Lung (tissue), 12 donors: Measurements from ENCODE around the gene AUTS2. TPM values are rescaled to one million over a fixed set of nuclear protein-coding genes. Genes with fewer than 3 reads are reported as not detected.

ENCODE experiments used
- ATAC-seq: fragments of 200-7000 bp; cut with Tn5 transposase; one replicate; pipeline ENCODE4 v1.9.1; 2020; ENCODE audit warnings: moderate number of reproducible peaks; ENCODE audit not compliant: insufficient read depth, low FRiP score
- DNase-seq, 3 donors: peaks; one replicate each; pipeline ENCODE4 v3.0.0-alpha.2; 2013 to 2017
- H3K27ac ChIP-seq, 2 donors: one replicate each; pipeline ENCODE4 v1.5.1; 2013; ENCODE audit warnings: mild to moderate bottlenecking in 2 of 2, moderate library complexity in 2 of 2, control low read depth in 1 of 2, inconsistent platforms in 1 of 2, low read depth in 1 of 2, low read length in 1 of 2
- H3K27me3 ChIP-seq, 3 donors: one replicate each; pipeline ENCODE4 v1.5.1; 2013; ENCODE audit warnings: low read length in 2 of 3; ENCODE audit not compliant: control insufficient read depth in 3 of 3, insufficient read depth in 3 of 3
- H3K36me3 ChIP-seq, 4 donors: one replicate each; pipeline ENCODE4 v1.5.1; 2013; ENCODE audit warnings: low read length in 4 of 4, mild to moderate bottlenecking in 1 of 4, moderate library complexity in 1 of 4; ENCODE audit not compliant: control insufficient read depth in 4 of 4, insufficient read depth in 4 of 4
- H3K4me1 ChIP-seq, 5 donors: one replicate each; pipeline ENCODE4 v1.5.1; 2013; ENCODE audit warnings: low read length in 5 of 5, mild to moderate bottlenecking in 2 of 5, moderate library complexity in 1 of 5; ENCODE audit not compliant: control insufficient read depth in 5 of 5, insufficient read depth in 5 of 5
- H3K4me3 ChIP-seq: one replicate; pipeline ENCODE4 v1.5.1; 2013; ENCODE audit warnings: mild to moderate bottlenecking, control low read depth, moderate library complexity
- H3K9ac ChIP-seq, 2 donors: one replicate each; pipeline ENCODE4 v1.5.1; 2013; ENCODE audit warnings: low read length in 2 of 2, control low read depth in 1 of 2; ENCODE audit not compliant: insufficient read depth in 1 of 2
- H3K9me3 ChIP-seq, 4 donors: one replicate each; pipeline ENCODE4 v1.5.1; 2013; ENCODE audit warnings: low read length in 3 of 4, mild to moderate bottlenecking in 1 of 4, moderate library complexity in 1 of 4; ENCODE audit not compliant: control insufficient read depth in 4 of 4, insufficient read depth in 3 of 4
- WGBS, 2 donors: extraction: QIAGEN DNeasy Blood & Tissue Kit; methylation state at CpG; one replicate each; pipeline ENCODE4 v1.1.7; 2013; 5-methylcytosine and 5-hydroxymethylcytosine counted together
- polyA plus RNA-seq, 2 donors: library from polyadenylated mRNA; stranded (reverse); fragments of 200-250 nt; gene quantifications; one replicate each; pipeline ENCODE4 v1.2.1, GENCODE V29; 2013
- total RNA-seq, 2 donors: library from RNA; depleted of rRNA in 1 of 2; stranded (reverse); fragments of >200 nt in 1 of 2; gene quantifications; one replicate each; pipeline ENCODE4 v1.2.1, GENCODE V29; 2014 to 2021
- TF ChIP-seq, protein P1 (sequence below): IDR thresholded peaks from 2 replicates; pipeline ENCODE4 v1.5.1; 2012; ENCODE audit warnings: mild to moderate bottlenecking; ENCODE audit errors: control extremely low read depth, extremely low read depth
- donor health status: control.
- donor health status: control.
- donor health status: Bipolar disorder and iron deficiency.
- donor health status: healthy.
- donor health status: DM: yes; HTN: yes; CAD: no.

AUTS2 gene
- total and polyA plus RNA-seq, 4 donors = 11.8 to 115 (median 40.6) TPM

DNA sequence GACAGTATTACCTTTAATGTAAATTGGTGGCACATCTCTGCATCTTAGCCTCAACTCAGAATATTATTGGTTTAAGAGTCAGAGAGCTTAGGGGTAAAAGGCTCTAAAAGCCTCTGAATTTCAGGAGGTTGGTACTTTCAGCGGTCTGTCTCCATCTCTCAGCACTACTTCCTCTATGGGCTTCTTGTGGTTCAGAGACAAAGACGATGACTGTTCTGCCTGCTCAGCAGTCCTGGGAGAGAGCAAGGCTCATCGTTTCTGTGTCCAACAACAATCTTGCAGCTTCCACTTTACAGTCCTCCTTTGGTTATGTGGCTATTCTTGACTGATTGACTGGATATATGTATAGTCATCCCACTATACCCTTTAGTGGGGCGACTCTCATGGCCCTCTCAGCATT is 394.7 kb downstream of the AUTS2 start:
- H3K4me3 ChIP-seq = no peak overlapping the region
- H3K9me3 ChIP-seq = no peaks in the 10 kb centered on the region
- no peak overlapping the region for H3K9ac ChIP-seq
- no peaks in the 10 kb centered on the region for H3K36me3 ChIP-seq
- TF ChIP-seq, protein P1, sequence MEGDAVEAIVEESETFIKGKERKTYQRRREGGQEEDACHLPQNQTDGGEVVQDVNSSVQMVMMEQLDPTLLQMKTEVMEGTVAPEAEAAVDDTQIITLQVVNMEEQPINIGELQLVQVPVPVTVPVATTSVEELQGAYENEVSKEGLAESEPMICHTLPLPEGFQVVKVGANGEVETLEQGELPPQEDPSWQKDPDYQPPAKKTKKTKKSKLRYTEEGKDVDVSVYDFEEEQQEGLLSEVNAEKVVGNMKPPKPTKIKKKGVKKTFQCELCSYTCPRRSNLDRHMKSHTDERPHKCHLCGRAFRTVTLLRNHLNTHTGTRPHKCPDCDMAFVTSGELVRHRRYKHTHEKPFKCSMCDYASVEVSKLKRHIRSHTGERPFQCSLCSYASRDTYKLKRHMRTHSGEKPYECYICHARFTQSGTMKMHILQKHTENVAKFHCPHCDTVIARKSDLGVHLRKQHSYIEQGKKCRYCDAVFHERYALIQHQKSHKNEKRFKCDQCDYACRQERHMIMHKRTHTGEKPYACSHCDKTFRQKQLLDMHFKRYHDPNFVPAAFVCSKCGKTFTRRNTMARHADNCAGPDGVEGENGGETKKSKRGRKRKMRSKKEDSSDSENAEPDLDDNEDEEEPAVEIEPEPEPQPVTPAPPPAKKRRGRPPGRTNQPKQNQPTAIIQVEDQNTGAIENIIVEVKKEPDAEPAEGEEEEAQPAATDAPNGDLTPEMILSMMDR = no peak
- 46 to 68% methylated on average over 4 of the region's 4 CpGs for WGBS, 2 donors
- ATAC-seq (no peak), DNase-seq (no peak)
- H3K27me3 ChIP-seq = no peaks in the 10 kb centered on the region
- H3K27ac ChIP-seq = no peak overlapping the region
- peaks cover 0 to 29% (median 3%) of the 10 kb centered on the region in 5 donors for H3K4me1 ChIP-seq

DNA sequence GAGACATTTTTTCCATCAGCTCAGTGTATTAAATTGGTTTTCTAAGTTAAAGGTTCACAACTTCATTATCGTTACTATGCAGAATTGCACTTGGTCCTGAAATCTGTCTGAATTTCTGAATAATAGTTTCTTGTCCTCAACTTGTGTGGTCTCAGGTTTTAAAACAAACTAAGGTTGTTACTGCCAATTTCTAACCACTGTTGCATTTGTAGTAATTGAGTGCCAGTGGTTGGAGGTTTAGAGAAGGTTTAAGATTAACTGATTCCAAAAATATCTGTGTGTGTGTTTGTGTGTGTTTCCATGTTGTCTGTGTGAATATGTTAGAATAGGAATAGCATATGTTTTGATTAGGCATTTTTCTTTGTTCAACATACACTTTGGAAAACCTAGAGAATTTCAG is 395.9 kb downstream of the AUTS2 start:
- Histone ChIP-seq H3K36me3 (no peaks in the 10 kb centered on the region), H3K27me3 (no peaks in the 10 kb centered on the region), H3K9ac (no peak overlapping the region), H3K9me3 (no peaks in the 10 kb centered on the region), H3K4me3 (no peak overlapping the region), H3K4me1 (peaks cover 0 to 29% (median 3%) of the 10 kb centered on the region in 5 donors), H3K27ac (no peak overlapping the region)
- DNase-seq (no peak), ATAC-seq (no peak)
- WGBS, 2 donors = 94 to 95% methylated on average over 1 of the region's 1 CpG
- TF ChIP-seq, protein P1 = no peak

DNA sequence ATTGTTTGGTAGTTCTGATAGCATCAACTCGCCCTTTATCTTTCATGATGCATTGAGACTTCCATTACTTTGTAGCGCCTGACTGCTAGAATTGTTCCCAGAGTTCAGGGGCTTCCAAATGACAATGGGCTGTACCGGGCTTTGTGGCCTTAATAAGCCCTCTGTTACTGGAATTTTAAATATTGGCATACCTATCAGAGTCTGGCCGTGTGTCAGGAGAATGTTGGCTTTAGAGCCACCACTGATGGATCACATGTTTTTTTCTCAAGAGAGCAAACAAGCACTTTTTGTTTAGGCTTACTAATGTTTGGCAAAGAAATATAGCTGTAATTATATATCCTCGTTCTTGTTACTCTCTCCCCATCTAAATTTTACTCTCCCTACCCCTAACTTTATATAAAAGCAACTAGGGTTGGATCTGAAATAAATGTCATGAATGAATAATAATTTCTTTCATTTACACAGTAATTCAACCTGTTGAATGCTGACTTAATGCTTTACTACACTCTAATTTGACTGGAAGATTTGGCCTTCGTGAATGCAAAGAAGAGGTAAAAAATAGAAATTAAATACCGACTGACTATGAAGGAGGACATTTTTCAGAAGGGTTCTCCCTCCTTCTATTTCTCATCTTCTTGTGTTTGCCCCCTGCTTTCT is 396.7 kb downstream of the AUTS2 start:
- no peak for ATAC-seq
- Histone ChIP-seq H3K4me3 (no peak overlapping the region), H3K9ac (no peak overlapping the region), H3K36me3 (no peaks in the 10 kb centered on the region), H3K27ac (no peak overlapping the region), H3K27me3 (no peaks in the 10 kb centered on the region), H3K9me3 (no peaks in the 10 kb centered on the region), H3K4me1 (peaks cover 0 to 29% (median 3%) of the 10 kb centered on the region in 5 donors)
- TF ChIP-seq, protein P1 = no peak
- 74 to 83% methylated on average over 7 of the region's 7 CpGs for WGBS, 2 donors
- peak in 1 of 3 donors; percentile 30 for DNase-seq

DNA sequence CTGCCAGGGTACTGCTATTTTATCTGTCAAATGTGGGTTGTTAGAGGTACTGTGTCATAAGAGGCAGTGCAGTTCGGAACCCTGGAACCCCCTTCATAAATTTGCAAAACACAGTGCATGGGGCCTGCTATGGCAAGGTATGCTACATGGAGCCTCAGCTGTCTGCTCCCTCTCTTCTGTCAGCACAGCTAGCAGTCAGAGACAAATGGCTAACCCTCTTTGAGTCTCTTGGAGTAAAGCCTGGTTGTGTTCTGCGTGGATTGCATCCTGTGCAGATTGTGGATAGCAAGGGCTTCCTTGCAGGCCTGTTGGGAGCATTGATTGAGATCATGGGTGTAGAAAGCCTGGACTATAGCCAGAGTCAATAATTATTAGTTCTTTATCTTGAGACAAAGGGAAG is 397.8 kb downstream of the AUTS2 start:
- Histone ChIP-seq H3K9ac (no peak overlapping the region), H3K4me1 (peaks cover 0 to 28% (median 3%) of the 10 kb centered on the region in 5 donors), H3K4me3 (no peak overlapping the region), H3K27ac (no peak overlapping the region), H3K36me3 (no peaks in the 10 kb centered on the region), H3K27me3 (no peaks in the 10 kb centered on the region), H3K9me3 (no peaks in the 10 kb centered on the region)
- DNase-seq (no peak), ATAC-seq (no peak)
- TF ChIP-seq, protein P1 = no peak
- 79 to 81% methylated on average over 2 of the region's 2 CpGs for WGBS, 2 donors
